ENCODE measurements around the gene KCNA2.

GRCh38 chr1:110610084-110610483 is 3.9 kb upstream of the KCNA2 start:
- TF ChIP-seq CTCF (tag by site-specific recombination; IDR thresholded peaks at IDR 0.05) (no peak), ZBTB10 (tag by site-specific recombination; IDR thresholded peaks at IDR 0.05) (no peak), ZNF514 (tag by site-specific recombination; IDR thresholded peaks at IDR 0.05) (no peak), REST (tag by site-specific recombination; IDR thresholded peaks at IDR 0.05) (no peak), ZNF138 (tag by site-specific recombination; IDR thresholded peaks at IDR 0.05; ENCODE audit: borderline replicate concordance) (no peak), REPIN1 (tag by site-specific recombination; IDR thresholded peaks at IDR 0.05; ENCODE audit: low read depth) (no peak), ZNF362 (tag by site-specific recombination; IDR thresholded peaks at IDR 0.05) (no peak), ZNF629 (tag by site-specific recombination; IDR thresholded peaks at IDR 0.05) (no peak), BCL11A (tag by site-specific recombination; IDR thresholded peaks at IDR 0.05; ENCODE audit: low read depth) (no peak), ZBTB8A (tag by site-specific recombination; IDR thresholded peaks at IDR 0.05) (no peak), ZIC2 (tag by site-specific recombination; IDR thresholded peaks at IDR 0.05) (no peak), PBX3 (CRISPR knock-in tag; IDR thresholded peaks at IDR 0.05) (no peak)
